PC-3 (cell line): ENCODE data around the gene PPY. TPM values are rescaled to one million over a fixed set of nuclear protein-coding genes. Genes with fewer than 3 reads are reported as not detected.
A peak's percentile ranks its signal among the peaks of the same experiment; 100 is the strongest.

Experiments used
- ATAC-seq: fragments of 200-7000 bp; cut with Tn5 transposase; 2 replicates; pipeline ENCODE4 v1.9.1; 2020; ENCODE audit warnings: mild to moderate bottlenecking, moderate library complexity
- BruUV-seq: library from RNA; stranded (reverse); fragments of 400-500 nt; replicated peaks from 2 replicates; lab custom pipeline; 2021; lab: Mats Ljungman, UMichigan
- CTCF ChIA-PET: fragments of 300-600 bp; sonication (Branson Sonifier 250); formaldehyde crosslinking; loops from one replicate; lab custom pipeline; 2022; ENCODE audit warnings: antibody characterized with exemption; lab: Charles Lee
- POLR2A ChIA-PET: fragments of 300-600 bp; sonication (Branson Sonifier 250); formaldehyde crosslinking; loops from one replicate; lab custom pipeline; 2022; ENCODE audit warnings: antibody characterized with exemption; ENCODE audit not compliant: unreplicated experiment; lab: Charles Lee
- DNase-seq: peaks from one replicate; pipeline ENCODE4 v3.0.0-alpha.2; 2015
- H2AFZ ChIP-seq: fragments of 300-600 bp; sonication (generic); 2 replicates; pipeline ENCODE4 v1.6.0; 2016; ENCODE audit warnings: antibody characterized with exemption, low read length
- H3F3A ChIP-seq: fragments of 300-600 bp; sonication (generic); one replicate; pipeline ENCODE4 v1.6.0; 2017; ENCODE audit warnings: antibody characterized with exemption, low read length, control low read depth, mild to moderate bottlenecking; ENCODE audit not compliant: unreplicated experiment
- H3K27ac ChIP-seq: fragments of 300-600 bp; sonication (generic); 2 replicates; pipeline ENCODE4 v1.5.1; 2016; ENCODE audit warnings: mild to moderate bottlenecking, low read length
- H3K27me3 ChIP-seq: fragments of 300-600 bp; sonication (generic); 2 replicates; pipeline ENCODE4 v1.6.1; 2016; ENCODE audit warnings: low read length, mixed read lengths
- H3K36me3 ChIP-seq: fragments of 300-600 bp; sonication (generic); 2 replicates; pipeline ENCODE4 v1.6.1; 2016; ENCODE audit warnings: low read depth, mixed run types, low read length, mixed read lengths
- H3K4me1 ChIP-seq: fragments of 300-600 bp; sonication (generic); 2 replicates; pipeline ENCODE4 v1.5.1; 2016; ENCODE audit warnings: low read length; ENCODE audit not compliant: insufficient read depth
- H3K4me2 ChIP-seq: fragments of 300-600 bp; sonication (generic); 2 replicates; pipeline ENCODE4 v1.6.0; 2016; ENCODE audit warnings: low read length
- H3K4me3 ChIP-seq: fragments of 300-600 bp; sonication (generic); 2 replicates; pipeline ENCODE4 v1.5.1; 2016; ENCODE audit warnings: mild to moderate bottlenecking, low read length, mixed read lengths
- H3K79me2 ChIP-seq: fragments of 300-600 bp; sonication (generic); 2 replicates; pipeline ENCODE4 v1.6.1; 2017; ENCODE audit warnings: low read length, mixed read lengths
- H3K9ac ChIP-seq: fragments of 300-600 bp; sonication (generic); 2 replicates; pipeline ENCODE4 v1.6.0; 2016; ENCODE audit warnings: mild to moderate bottlenecking, low read length
- H3K9me2 ChIP-seq: fragments of 300-600 bp; sonication (generic); replicated peaks from 2 replicates; pipeline ENCODE4 v1.6.1; 2016; ENCODE audit warnings: mixed run types, low read length, mixed read lengths
- H3K9me3 ChIP-seq: fragments of 300-600 bp; sonication (generic); 2 replicates; pipeline ENCODE4 v1.6.1; 2016; ENCODE audit warnings: low read length, mixed read lengths
- H4K20me1 ChIP-seq: fragments of 300-600 bp; sonication (generic); 2 replicates; pipeline ENCODE4 v1.6.1; 2016; ENCODE audit warnings: low read length, mixed read lengths
- CTCF ChIP-seq: fragments of 300-600 bp; sonication (generic); conservative IDR thresholded peaks from 2 replicates; pipeline ENCODE4 v1.5.1; 2017; ENCODE audit warnings: antibody characterized with exemption, low read depth, mild to moderate bottlenecking, low read length
- EZH2 ChIP-seq: fragments of 300-600 bp; sonication (generic); IDR thresholded peaks from one replicate; pipeline ENCODE4 v1.6.1; 2017; ENCODE audit warnings: antibody characterized with exemption, mild to moderate bottlenecking, low read length; ENCODE audit not compliant: unreplicated experiment
- EZH2phosphoT487 ChIP-seq: fragments of 300-600 bp; sonication (generic); IDR thresholded peaks from 2 replicates; pipeline ENCODE4 v1.6.1; 2018; ENCODE audit warnings: mild to moderate bottlenecking, antibody characterized with exemption, low read length, borderline replicate concordance
- intact Hi-C: fragments of 100-400 bp; cut with micrococcal nuclease; formaldehyde crosslinking; loops from 2 replicates; pipeline ENCODE4 v1.9.0; 2023
- total RNA-seq: library from RNA; depleted of rRNA; stranded (reverse); fragments of >200 nt; gene quantifications from 2 replicates; pipeline ENCODE4 v1.2.3, GENCODE V29; 2014

The PPY gene
- total RNA-seq, 1 experiment from 2014 or later = not detected

DNA sequence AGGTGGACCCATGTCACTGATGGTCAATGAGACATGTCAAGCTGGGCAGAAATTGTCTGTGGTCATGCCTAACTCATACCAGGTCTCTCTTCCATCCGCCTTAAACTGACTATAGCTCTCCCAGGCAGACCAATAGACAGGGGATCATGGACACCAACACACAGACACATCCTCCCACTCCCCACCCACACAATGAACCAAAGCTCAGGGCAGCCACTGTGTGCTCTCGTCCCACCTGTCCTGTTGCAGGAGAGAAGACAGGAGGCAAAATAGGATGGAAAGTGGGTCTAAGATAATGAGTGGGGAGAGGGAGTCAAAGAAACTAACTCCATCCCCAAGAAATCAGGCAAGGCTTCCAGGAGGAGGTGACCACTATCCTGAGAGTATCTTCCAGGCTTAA, 8.3 kb upstream of the PPY start:
- H3K9me3 ChIP-seq = no peaks in the 10 kb centered on the region
- H3K36me3 ChIP-seq = no peaks in the 10 kb centered on the region
- no peak for DNase-seq
- H3K27me3 ChIP-seq = no peaks in the 10 kb centered on the region
- H4K20me1 ChIP-seq = no peaks in the 10 kb centered on the region
- no peaks in the 10 kb centered on the region for H3K79me2 ChIP-seq
- no peak for TF ChIP-seq EZH2
- TF ChIP-seq EZH2phosphoT487 = no peak
- no peak for TF ChIP-seq CTCF
- H2AFZ ChIP-seq = no peak overlapping the region
- H3F3A ChIP-seq = no peaks in the 10 kb centered on the region
- ATAC-seq = no peak
- intact Hi-C loops = no loop called here
- no peak overlapping the region for H3K27ac ChIP-seq
- BruUV-seq = no TSS peak
- no peaks in the 10 kb centered on the region for H3K4me1 ChIP-seq
- H3K9me2 ChIP-seq = no peaks in the 10 kb centered on the region
- ChIA-PET CTCF (no interaction called here), POLR2A (no interaction called here)
- no peak overlapping the region for H3K9ac ChIP-seq
- no peak overlapping the region for H3K4me2 ChIP-seq
- H3K4me3 ChIP-seq = no peak overlapping the region

GRCh38 chr17:43949781-43950180, 7.5 kb upstream of the PPY start:
- Histone ChIP-seq H2AFZ (no peak overlapping the region), H3K4me1 (no peaks in the 10 kb centered on the region), H3K4me2 (no peak overlapping the region), H3K79me2 (no peaks in the 10 kb centered on the region), H3K4me3 (no peak overlapping the region), H3K9ac (no peak overlapping the region), H3K27me3 (no peaks in the 10 kb centered on the region), H3K9me3 (no peaks in the 10 kb centered on the region), H3F3A (no peaks in the 10 kb centered on the region), H3K36me3 (no peaks in the 10 kb centered on the region), H3K27ac (no peak overlapping the region), H4K20me1 (no peaks in the 10 kb centered on the region), H3K9me2 (no peaks in the 10 kb centered on the region)
- DNase-seq (no peak), ATAC-seq (peak; percentile 49; the same call in 1 of the 2 replicates)
- POLR2A ChIA-PET = no interaction called here
- BruUV-seq = no TSS peak
- peak; percentile 33; the same call in 1 of the 2 replicates for TF ChIP-seq CTCF
- no peak for TF ChIP-seq EZH2phosphoT487
- intact Hi-C loops = no loop called here
- CTCF ChIA-PET = no interaction called here

GRCh38 chr17:43946781-43947180, 4.5 kb upstream of the PPY start:
- H3K9me3 ChIP-seq = no peaks in the 10 kb centered on the region
- intact Hi-C loops = no loop called here
- BruUV-seq = no TSS peak
- H3K4me1 ChIP-seq = no peaks in the 10 kb centered on the region
- H3K9me2 ChIP-seq = no peaks in the 10 kb centered on the region
- no peak overlapping the region for H2AFZ ChIP-seq
- no peak overlapping the region for H3K9ac ChIP-seq
- H3F3A ChIP-seq = no peaks in the 10 kb centered on the region
- H3K4me2 ChIP-seq = no peak overlapping the region
- TF ChIP-seq EZH2 (no peak), CTCF (no peak), EZH2phosphoT487 (no peak)
- H3K79me2 ChIP-seq = no peaks in the 10 kb centered on the region
- no peak overlapping the region for H3K27ac ChIP-seq
- H3K27me3 ChIP-seq = no peaks in the 10 kb centered on the region
- no peaks in the 10 kb centered on the region for H4K20me1 ChIP-seq
- ATAC-seq (no peak), DNase-seq (no peak)
- ChIA-PET CTCF (interaction anchor here (0.5 kb wide), 1 partner anchor 47 kb away, joined by 4 read pairs; no protein-coding TSS in a partner anchor), POLR2A (no interaction called here)
- H3K36me3 ChIP-seq = no peaks in the 10 kb centered on the region
- H3K4me3 ChIP-seq = no peak overlapping the region
